NCI-H1417 treated with DMSO at 0.1 percent for 48 hours (cell line): ENCODE results near the gene DIS3L2.
"Not testable (repeated sequence)": the region's sequence is repeated elsewhere in the genome, so short reads cannot be mapped to it uniquely, and the experiment has no call there.

Experiments
- DNase-seq: peaks from one replicate; lab custom pipeline; 2025; lab: John Stamatoyannopoulos, UW

Gene DIS3L2

GRCh38 chr2:232334885-232335205 is 373.3 kb downstream of the DIS3L2 start:
- DNase-seq: not testable (repeated sequence)

DNA sequence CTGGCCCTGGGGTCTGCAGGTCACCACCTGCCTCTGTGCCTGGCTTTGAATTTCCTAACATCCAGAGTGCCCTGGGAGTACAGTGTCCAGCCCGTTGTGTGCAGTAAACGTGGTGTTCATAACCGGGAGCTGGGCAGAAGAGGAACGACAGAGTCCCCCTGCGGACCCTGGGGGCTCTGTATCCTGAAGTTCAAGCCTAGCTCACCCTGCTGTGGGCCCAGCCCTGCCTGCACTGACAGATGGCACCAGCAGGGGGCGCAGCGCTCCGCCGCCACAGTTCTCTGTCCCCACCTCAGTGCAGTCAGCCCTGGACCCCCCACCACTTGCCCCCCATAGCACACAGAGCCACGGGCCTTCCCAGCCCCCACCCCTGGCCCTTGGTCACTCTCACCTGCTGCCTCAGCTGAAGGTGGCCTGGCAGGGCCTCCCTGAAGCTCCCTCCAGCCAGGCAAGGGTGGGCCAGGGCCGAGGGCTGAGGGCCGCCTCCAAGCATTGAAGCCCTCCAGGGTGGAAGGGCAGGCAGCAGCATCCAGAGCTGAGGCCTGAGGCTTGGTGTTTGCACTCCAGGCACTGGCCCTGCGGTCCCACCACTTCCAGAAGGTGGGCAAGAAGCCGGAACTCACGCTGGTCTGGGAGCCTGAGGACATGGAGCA is 373.8 kb downstream of the DIS3L2 start:
- DNase-seq: not testable (repeated sequence)

- DNase-seq: no peak
These were observed 374.3 kb downstream of the DIS3L2 start for GRCh38 chr2:232335859-232336215.

GRCh38 chr2:232336241-232336736 is 374.8 kb downstream of the DIS3L2 start:
- no peak for DNase-seq

GRCh38 chr2:232336981-232337720 is 375.6 kb downstream of the DIS3L2 start:
- DNase-seq: no peak

DNA sequence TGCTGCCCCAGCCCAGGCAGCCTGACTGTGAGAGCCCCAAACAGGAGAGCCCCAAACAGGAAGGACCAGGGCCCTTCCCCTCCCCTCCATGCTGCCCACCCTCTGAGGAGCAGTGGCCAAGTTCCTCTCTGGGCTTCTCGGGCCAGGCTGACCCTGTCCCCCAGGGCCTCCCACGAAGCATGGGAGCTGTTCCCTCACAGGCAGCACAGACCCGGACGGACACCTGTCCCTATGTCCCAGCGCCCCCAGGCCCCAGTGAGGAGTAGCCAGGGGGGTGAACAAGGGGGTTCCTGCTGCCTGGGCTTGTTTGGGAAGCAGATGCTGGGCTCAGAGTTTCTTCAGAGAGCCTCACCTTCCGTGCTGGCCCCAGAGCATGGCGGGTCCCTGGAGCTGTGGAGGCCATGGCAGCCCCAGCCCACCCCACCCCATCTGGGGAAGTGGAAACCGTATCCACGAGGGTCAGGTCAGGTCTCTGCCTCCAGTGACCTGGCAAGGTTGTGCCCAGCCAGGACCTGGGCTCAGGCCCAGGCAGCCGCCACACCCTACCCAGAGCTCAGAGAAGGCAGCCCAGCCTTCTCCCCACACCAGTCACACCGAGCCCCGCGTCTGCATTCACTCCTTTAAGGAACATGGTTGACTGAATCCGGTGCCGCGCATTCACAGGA is 376.7 kb downstream of the DIS3L2 start:
- not testable (repeated sequence) for DNase-seq

GRCh38 chr2:232338759-232339106 is 377.2 kb downstream of the DIS3L2 start:
- no peak for DNase-seq

- no peak for DNase-seq
These were observed 377.9 kb downstream of the DIS3L2 start for GRCh38 chr2:232339121-232340081.

DNA sequence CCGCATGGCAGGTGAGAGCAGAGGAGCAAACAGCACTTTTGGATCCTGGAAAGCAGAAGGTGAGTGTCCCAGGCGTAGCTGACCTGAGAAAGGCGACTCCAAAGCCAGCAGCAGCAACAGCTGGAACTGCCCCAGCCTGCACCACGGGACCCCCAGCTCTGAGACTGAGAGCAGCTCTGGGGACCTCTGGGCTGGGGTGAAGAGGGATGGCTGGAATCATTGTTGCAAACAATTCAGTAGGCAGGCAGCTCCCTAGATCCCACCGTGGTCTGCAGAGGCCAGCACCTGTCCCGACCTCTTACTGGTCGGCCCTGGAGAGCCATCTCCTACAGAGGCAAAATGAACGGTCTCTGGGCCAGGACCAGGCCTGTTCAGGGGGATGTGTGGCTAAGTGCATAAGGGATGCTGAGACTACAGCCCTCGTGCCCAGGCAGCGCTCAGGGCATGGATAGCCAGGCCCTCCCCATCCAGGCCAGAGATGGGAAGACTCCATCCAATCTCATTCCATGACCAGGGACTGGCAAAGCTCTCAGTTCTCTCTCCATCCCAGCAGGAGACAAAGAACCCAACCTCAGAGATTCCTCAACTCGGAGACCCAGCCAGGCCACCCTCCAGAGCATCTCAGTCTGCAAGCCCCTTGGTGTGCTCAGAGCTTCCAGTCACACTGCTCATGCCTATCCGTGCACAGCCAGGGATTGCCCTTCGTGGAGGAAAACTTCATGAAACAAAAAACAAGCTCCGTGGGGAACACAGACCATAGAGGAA is 378.8 kb downstream of the DIS3L2 start:
- no peak for DNase-seq

DNA sequence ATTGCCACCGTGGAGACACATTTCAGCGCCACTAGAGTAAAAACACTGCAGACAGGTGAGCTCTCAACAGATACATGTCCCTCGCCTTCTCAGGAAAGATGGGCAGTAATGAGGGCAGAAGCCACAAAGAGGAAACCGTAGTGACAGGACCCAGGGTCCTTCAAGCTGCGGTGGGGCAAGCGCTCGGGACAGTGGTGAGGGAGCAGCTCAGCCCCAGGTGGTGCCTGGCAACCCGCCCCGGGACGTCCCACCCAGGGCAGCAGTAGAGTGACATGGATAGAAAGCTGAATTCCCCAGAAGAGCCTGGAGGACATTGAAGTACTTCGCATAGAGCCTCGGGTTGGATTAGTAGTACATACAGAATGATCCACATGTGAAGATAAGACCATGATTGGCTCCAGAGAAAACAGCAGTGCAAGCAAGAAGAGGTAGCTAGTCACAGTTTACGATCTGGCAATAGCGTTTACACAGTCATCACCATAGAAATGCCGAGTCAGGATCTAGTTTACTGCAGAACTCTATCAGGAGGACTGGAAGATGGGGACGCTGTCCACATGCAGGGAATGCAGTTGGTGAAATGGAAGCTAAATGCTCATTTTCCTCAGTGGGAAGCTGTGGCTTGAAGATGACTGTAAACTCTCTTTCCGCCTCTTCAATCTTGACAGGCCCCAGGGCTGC is 379.7 kb downstream of the DIS3L2 start:
- DNase-seq: no peak

DNA sequence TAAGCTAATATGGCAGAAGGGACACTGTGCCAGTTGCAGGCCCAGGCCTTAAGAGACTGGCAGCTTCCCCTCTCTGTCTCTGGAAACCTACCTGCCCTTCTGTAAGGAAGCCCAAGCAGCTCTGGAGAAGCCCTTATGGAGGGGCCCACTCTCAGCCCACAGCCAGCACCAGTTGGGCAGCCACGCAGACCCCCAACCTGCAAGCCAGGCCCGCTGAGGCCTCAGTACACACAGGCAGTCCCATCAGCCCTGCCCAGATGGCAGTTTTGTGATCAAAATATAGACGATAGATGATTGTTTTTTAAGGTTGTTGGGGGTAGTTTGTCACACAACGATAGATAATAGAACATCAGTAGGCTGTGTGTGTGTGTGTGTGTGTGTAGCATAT is 380.2 kb downstream of the DIS3L2 start:
- no peak for DNase-seq

DNA sequence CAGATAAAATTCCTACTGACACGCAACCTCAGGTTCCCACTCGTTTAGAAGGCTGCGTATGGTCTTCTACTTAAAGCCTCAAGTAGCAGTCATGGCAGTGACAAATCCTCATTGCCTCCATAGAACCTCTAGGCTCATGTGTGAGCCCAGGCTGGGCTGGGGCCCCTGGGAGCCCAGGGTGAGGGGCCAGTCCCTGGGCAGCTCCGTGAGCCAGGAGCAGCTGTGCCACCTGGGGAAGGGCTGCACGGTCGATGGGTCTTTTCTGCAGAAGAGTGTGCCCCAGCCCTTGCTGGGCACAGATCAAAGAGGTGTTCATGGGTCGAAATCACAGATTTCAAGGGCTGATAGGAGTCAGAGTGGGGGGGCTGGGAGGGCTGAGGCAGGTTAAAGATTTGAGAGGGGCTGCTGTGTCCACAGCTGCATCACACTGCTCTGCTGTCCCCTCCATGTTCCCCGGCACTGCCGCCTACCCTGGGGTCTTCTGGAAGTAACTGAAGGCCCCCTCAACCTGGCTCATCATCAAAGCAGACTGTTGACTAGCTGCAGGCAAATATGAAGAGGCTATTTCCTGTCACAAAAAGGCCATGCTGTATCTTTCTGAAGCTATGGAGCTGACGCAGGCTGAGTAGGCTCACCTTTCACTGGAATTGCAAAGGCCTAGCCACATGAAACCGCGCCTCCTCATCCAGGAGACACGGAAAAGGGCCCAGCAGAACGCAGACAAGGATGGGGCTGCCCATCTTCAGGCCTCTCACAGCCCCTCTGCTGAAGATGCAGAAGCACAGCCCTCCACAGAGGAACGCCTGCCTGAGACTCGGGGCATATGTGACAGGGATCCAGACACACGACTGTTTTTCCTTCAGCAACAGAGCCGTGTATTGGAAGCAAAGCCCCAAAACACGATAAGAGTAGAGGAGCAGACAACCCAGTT is 381.4 kb downstream of the DIS3L2 start:
- DNase-seq: no peak

DNA sequence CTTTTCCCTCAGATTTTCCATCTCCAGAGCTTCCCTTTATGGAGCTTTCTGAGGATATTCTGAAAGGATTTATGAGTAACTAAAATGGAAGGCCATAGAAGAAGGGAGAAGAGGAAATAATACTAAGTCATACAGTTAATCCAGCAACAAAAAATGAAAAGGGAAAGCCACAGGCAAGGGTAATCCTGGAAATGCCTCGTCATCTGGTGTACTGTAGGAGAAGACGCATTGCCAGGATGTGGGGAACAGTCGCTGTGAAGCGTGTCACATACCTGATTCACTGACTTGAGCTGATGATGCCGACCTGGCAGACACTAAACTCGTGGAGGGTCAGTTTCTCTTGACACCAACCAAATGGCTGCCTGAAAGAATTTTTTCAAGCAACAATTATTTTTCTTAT is 382.3 kb downstream of the DIS3L2 start:
- DNase-seq: no peak

DNA sequence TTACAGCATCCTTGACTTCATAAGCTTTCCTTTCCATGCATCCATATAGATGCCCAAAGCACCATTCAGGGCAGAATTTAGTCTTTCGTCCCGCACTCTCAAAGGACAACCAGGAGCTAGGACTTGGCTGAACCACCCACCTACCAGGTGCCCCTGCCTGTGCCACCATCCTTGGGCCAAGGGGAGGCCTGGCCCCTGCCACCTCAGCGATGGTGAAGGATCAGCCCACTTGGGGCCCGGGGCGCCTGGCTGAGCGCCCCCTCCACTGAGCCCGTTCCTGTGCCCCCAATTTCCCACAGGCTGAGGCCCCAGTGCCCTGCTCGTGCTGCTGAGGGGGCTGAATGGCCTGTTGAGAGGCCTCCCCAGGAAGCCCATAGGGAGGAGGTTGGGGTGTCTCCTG is 383.7 kb downstream of the DIS3L2 start:
- no peak for DNase-seq

DNA sequence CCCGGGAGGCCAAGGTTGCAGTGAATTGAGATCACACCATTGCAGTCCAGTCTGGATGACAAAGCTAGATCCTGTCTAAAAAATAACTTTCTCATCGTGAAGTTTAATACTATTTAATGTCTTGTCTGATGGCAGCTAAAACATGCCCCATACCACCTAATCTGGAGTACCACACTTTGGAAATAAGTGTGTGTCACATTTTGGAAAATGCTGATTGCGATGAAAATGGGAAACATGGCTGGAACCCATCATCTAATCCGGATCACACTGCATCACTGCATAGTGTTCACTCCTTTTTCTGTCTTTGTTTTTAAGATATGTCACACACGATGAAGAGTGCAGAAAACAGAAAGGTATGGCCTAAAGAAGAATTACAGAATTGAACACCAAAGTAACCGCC is 385.9 kb downstream of the DIS3L2 start:
- DNase-seq: no peak

DNA sequence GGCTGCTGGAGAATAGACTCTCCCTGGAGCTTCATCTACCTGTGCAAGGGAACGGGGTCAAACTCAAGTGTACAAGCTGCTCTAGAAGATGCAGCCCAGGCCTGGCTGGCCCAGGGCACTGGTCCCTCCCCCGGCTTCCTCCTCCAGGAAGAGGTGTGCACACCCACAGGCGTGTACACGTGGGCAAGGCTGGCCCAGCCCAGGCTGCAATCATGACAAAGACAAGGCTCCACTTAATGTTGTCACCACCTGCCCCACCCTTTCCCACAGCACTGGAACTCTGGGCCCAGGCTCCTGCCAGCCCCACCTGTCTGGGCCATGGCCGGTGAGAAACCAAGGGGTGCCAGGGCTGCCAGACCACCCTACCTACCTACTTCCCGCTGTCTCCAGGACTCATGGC is 387.4 kb downstream of the DIS3L2 start:
- no peak for DNase-seq

DNA sequence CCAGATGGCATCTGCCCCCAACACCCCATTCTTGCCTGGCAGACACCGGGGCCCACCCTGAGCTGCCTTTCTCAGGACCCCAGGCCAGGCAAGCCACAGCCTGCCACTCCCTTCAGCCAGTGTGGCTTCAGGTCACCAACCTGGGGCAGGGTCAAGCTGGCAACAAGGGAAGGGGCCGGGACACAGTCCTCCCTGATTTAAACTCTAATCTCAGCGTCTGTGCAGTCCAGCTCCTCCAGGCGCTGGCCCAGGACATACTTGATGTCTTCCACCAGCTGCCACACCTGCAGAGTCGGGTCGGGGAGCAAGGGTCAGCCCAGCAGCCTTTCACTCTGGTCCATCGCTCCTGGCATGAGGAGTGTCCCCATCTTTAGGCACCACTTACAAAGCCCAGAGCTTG is 388.0 kb downstream of the DIS3L2 start:
- no peak for DNase-seq

- no peak for DNase-seq
These were observed 388.6 kb downstream of the DIS3L2 start for GRCh38 chr2:232349946-232350635.
